ENCODE data around the gene GLI2. TPM values are rescaled to one million over a fixed set of nuclear protein-coding genes. Genes with fewer than 3 reads are reported as not detected.

GLI2 gene
- total and polyA plus RNA-seq, 2 donors (not counting 1 experiment from before 2014, with no cell fraction given) = not detected

DNA sequence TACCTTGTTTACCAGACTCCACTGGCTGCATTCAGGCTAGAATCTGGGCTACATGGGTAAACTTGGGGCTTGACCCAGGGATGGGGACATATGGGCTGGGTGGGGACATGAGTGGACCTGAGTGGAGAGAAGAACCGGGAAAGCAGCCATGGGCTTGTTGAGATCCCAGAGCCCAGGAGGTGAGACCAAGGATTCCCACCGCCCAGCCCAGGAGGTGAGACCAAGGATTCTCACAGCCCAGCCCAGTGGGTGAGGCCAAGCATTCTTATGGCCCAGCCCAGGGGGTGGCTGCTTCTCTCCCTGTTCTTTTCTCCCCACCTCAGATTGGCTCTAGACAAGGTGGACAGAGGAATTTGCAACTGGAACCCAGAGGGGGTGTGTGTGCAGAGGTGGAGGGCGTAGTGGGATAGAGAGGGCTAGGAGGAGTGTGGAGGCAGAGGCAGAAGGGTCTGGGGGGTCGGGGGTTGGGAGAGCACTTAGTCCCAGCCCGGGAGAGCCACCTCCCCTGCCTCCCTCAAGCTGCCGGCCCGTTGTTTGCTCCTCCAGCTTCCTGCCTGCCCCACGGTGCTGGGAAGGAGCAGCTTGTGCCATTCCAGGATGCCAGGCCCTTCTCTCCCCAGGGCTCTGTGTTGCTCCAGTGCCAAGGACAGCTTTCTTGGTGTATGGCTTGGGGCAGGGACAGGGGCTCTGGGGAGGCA lies 25.6 kb downstream of the GLI2 start:
- 70% methylated on average over 5 of the region's 8 CpGs for WGBS (ENCODE audit: insufficient coverage)
- no peak overlapping the region for H3K27ac Mint-ChIP-seq
- no peak overlapping the region for H3K27ac ChIP-seq (ENCODE audit: low read length in 2 of 2)
- no peak overlapping the region for H3K4me2 ChIP-seq (replicated peaks; ENCODE audit: low read depth, low read length, poor library complexity, severe bottlenecking)
- no peaks in the 10 kb centered on the region for H3K9me3 Mint-ChIP-seq (ENCODE audit: insufficient read depth)
- no peak overlapping the region for H2AFZ ChIP-seq (ENCODE audit: insufficient read depth, low read depth, low read length, poor library complexity, severe bottlenecking)
- no peaks in the 10 kb centered on the region for H3K4me1 Mint-ChIP-seq
- peaks cover 0 to 6% (median 0%) of the 10 kb centered on the region in 4 experiments for H3K27me3 ChIP-seq (replicated peaks in 1 of 4; ENCODE audit: control extremely low read depth in 1 of 4, control insufficient read depth in 3 of 4, insufficient read depth in 4 of 4, low read length in 3 of 4)
- TF ChIP-seq, protein P1, sequence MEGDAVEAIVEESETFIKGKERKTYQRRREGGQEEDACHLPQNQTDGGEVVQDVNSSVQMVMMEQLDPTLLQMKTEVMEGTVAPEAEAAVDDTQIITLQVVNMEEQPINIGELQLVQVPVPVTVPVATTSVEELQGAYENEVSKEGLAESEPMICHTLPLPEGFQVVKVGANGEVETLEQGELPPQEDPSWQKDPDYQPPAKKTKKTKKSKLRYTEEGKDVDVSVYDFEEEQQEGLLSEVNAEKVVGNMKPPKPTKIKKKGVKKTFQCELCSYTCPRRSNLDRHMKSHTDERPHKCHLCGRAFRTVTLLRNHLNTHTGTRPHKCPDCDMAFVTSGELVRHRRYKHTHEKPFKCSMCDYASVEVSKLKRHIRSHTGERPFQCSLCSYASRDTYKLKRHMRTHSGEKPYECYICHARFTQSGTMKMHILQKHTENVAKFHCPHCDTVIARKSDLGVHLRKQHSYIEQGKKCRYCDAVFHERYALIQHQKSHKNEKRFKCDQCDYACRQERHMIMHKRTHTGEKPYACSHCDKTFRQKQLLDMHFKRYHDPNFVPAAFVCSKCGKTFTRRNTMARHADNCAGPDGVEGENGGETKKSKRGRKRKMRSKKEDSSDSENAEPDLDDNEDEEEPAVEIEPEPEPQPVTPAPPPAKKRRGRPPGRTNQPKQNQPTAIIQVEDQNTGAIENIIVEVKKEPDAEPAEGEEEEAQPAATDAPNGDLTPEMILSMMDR (IDR thresholded peaks at IDR 0.05) = no peak
- TF ChIP-seq EZH2 (IDR thresholded peaks at IDR 0.05; ENCODE audit: borderline replicate concordance, insufficient read depth, low read depth, low read length, poor library complexity, severe bottlenecking) = no peak
- CTCF ChIA-PET = no interaction called here
- H3K4me3 ChIP-seq (ENCODE audit: control extremely low read depth in 1 of 5, extremely low read depth in 1 of 5, insufficient read depth in 1 of 5, low read depth in 2 of 5, low read length in 4 of 5) = no peak overlapping the region
- peaks cover 11% of the 10 kb centered on the region for H3K27me3 Mint-ChIP-seq
- H4K20me1 ChIP-seq (ENCODE audit: control insufficient read depth, insufficient read depth, low read length, poor library complexity, severe bottlenecking) = no peaks in the 10 kb centered on the region
- no peaks in the 10 kb centered on the region for H3K36me3 ChIP-seq (replicated peaks in 1 of 2; ENCODE audit: control extremely low read depth in 1 of 2, control insufficient read depth in 1 of 2, extremely low read depth in 1 of 2, insufficient read depth in 2 of 2, low read length in 1 of 2)
- no peaks in the 10 kb centered on the region for H3K79me2 ChIP-seq (ENCODE audit: control insufficient read depth, insufficient read depth, low read length)
- no peaks in the 10 kb centered on the region for H3K4me1 ChIP-seq (ENCODE audit: control insufficient read depth in 2 of 2, insufficient read depth in 2 of 2, low read length in 2 of 2)
- peaks cover 0 to 6% (median 0%) of the 10 kb centered on the region in 3 donors for H3K9me3 ChIP-seq (ENCODE audit: control extremely low read depth in 1 of 3, control insufficient read depth in 2 of 3, insufficient read depth in 1 of 3, low read length in 2 of 3)
- intact Hi-C loops (cut with micrococcal nuclease) = no loop called here
- DNase-seq = no peak
- POLR2A ChIA-PET = no interaction called here
- no peak overlapping the region for H3K4me3 Mint-ChIP-seq
- ATAC-seq (ENCODE audit: low read depth) = no peak
- H3K9ac ChIP-seq (ENCODE audit: low read length) = no peak overlapping the region

DNA sequence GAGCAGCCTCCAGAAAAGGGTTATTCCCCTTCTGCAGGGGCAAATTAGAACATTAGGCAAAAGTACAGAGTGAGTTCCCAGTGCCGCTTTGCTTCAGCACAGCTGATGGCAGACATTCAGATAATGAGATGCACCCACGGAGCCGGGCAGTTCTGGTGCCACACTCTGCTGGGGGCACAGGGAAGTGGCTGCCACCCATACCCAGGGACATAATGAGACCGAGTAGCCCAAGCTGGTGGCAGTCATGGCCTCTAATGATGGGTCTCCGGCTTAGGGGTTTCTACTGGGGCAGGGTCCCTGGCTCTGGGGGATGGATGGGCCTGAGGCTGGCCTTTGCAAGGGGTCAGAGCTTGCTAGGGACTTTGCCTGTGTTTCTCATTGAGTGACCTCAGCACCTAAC lies 26.2 kb downstream of the GLI2 start:
- POLR2A ChIA-PET = no interaction called here
- H3K27ac Mint-ChIP-seq = no peak overlapping the region

More for the DNA sequence above, 26.2 kb downstream of the GLI2 start:
- Histone ChIP-seq H3K4me1 (ENCODE audit: control insufficient read depth in 2 of 2, insufficient read depth in 2 of 2, low read length in 2 of 2) (no peaks in the 10 kb centered on the region), H3K9ac (ENCODE audit: low read length) (no peak overlapping the region), H3K27me3 (replicated peaks in 1 of 4; ENCODE audit: control extremely low read depth in 1 of 4, control insufficient read depth in 3 of 4, insufficient read depth in 4 of 4, low read length in 3 of 4) (peaks cover 0 to 6% (median 0%) of the 10 kb centered on the region in 4 experiments), H3K9me3 (ENCODE audit: control extremely low read depth in 1 of 3, control insufficient read depth in 2 of 3, insufficient read depth in 1 of 3, low read length in 2 of 3) (peaks cover 0 to 6% (median 0%) of the 10 kb centered on the region in 3 donors), H3K4me3 (ENCODE audit: control extremely low read depth in 1 of 5, extremely low read depth in 1 of 5, insufficient read depth in 1 of 5, low read depth in 2 of 5, low read length in 4 of 5) (no peak overlapping the region), H2AFZ (ENCODE audit: insufficient read depth, low read depth, low read length, poor library complexity, severe bottlenecking) (no peak overlapping the region), H3K79me2 (ENCODE audit: control insufficient read depth, insufficient read depth, low read length) (no peaks in the 10 kb centered on the region), H3K36me3 (replicated peaks in 1 of 2; ENCODE audit: control extremely low read depth in 1 of 2, control insufficient read depth in 1 of 2, extremely low read depth in 1 of 2, insufficient read depth in 2 of 2, low read length in 1 of 2) (no peaks in the 10 kb centered on the region), H4K20me1 (ENCODE audit: control insufficient read depth, insufficient read depth, low read length, poor library complexity, severe bottlenecking) (no peaks in the 10 kb centered on the region), H3K4me2 (replicated peaks; ENCODE audit: low read depth, low read length, poor library complexity, severe bottlenecking) (no peak overlapping the region), H3K27ac (ENCODE audit: low read length in 2 of 2) (no peak overlapping the region)
- intact Hi-C loops (cut with micrococcal nuclease) = no loop called here
- ATAC-seq (ENCODE audit: low read depth) (no peak), DNase-seq (no peak)
- H3K27me3 Mint-ChIP-seq = peaks cover 11% of the 10 kb centered on the region
- TF ChIP-seq, protein P1 (IDR thresholded peaks at IDR 0.05) = no peak
- TF ChIP-seq EZH2 (IDR thresholded peaks at IDR 0.05; ENCODE audit: borderline replicate concordance, insufficient read depth, low read depth, low read length, poor library complexity, severe bottlenecking) = no peak
- CTCF ChIA-PET = no interaction called here
- H3K9me3 Mint-ChIP-seq (ENCODE audit: insufficient read depth) = no peaks in the 10 kb centered on the region
- no peaks in the 10 kb centered on the region for H3K4me1 Mint-ChIP-seq
- 87% methylated on average over 5 of the region's 5 CpGs for WGBS (ENCODE audit: insufficient coverage)
- H3K4me3 Mint-ChIP-seq = no peak overlapping the region

Measured in B cell (primary cell).